ENCODE data around the gene ANKRD33.
A peak's percentile ranks its signal among the peaks of the same experiment; 100 is the strongest.

GRCh38 chr12:51847643-51848325 is 40.1 kb upstream of the ANKRD33 start:
- TF ChIP-seq EZH2phosphoT487 (IDR thresholded peaks at IDR 0.05; ENCODE audit: insufficient read depth, low read depth) (no peak), EZH2 (IDR thresholded peaks at IDR 0.05; ENCODE audit: insufficient read depth, poor library complexity, severe bottlenecking) (peak; percentile 34)

Data from GM23248 (cell line).